Inferior parietal cortex (tissue), 1 donor: Measurements from ENCODE around the gene PRKG1.
A peak's percentile ranks its signal among the peaks of the same experiment; 100 is the strongest.
"Not testable (repeated sequence)": the region's sequence is repeated elsewhere in the genome, so short reads cannot be mapped to it uniquely, and the experiment has no call there.

Experiments
- DNase-seq: peaks from one replicate; pipeline ENCODE4 v3.0.0-alpha.2; 2016; ENCODE audit errors: extremely low spot score

PRKG1 gene

DNA sequence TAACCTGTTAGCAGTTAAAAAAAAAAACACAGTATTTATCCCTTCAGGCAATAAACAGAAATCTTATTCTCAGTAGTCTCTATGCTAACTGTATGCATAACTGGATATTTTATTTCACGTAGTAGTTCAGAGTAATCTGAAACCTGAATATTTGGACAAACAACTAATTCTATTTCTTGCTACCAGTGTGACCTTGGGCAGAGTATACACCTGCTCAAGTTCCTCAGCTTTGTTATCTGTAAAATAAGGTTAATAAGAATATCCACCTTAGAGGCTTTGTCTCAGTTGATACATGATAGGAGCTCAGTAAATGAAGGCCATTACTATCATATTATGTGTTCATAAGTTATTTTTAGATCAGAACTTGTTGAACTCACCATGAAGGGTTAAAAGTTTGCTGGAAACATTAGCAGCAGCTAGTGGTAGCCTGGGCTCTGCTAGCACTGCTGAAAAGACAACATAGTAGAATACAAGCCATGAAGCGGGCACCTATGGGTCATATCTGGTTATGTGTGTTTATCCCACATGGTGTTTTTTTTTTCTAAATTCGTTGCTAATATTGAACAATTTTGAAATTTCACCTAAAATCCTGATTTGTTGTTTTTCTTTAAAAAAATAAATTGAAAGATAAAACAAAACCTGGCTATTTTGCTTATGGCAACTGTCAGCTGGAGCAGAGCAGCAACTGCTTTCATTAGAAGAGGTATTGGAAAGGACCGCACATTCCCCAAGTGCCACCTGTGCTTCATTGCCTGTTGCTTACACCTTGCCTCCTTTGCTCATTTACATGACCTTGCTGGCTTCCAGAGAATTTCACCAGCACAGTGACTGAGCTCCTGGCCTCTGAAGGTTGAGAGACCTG lies 303.0 kb downstream of the PRKG1 start:
- no peak for DNase-seq

DNA sequence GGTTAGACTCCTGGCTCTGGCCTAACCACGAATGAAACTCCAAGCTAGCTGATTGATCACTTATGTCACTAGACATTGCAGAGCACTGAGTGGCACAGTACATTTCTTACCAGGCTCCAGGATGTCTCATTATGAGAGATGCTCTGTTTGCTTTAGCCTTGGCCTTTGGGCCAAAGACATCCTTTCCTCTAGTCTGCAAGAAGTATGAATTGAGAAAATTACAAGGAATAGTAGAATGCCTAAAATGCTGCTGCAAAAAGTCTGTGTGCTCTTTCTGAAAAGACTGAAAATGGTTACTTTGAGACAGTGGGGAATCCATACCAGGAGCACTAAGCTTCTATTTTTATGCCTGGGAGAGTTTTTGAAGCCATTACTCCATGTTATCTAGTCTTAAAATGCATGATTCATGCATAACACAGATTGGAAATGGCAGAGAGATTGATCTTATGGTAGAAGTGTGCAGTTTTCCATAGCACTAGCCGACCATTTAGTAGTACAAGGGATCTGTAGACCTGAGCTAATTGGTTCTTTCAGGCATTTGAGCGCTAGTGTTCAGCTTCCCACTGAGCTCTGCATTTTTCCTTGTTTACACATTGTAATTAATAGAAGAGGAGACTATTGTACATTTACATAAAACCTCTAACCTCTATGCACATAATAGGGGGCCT lies 303.8 kb downstream of the PRKG1 start:
- no peak for DNase-seq

GRCh38 chr10:51382181-51382580 lies 307.9 kb downstream of the PRKG1 start:
- no peak for DNase-seq

DNA sequence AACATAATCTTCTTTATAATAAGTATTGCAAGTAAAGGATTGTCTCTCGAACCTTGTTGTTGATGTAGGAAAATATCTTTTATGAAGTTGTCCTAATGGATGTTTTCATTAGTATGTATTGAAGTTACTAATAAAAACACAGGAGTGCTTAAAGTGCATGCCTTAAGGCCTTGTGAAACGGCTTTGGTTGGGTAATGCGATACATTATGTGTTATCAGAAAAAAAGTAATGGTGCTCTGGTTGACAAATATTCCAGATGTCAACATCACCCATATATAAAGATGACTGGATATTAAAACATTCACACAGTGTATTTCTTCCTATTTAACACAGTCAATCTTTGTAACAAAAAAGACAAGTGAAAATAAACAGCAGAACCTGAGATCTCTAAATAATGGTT lies 310.7 kb downstream of the PRKG1 start:
- DNase-seq: no peak

DNA sequence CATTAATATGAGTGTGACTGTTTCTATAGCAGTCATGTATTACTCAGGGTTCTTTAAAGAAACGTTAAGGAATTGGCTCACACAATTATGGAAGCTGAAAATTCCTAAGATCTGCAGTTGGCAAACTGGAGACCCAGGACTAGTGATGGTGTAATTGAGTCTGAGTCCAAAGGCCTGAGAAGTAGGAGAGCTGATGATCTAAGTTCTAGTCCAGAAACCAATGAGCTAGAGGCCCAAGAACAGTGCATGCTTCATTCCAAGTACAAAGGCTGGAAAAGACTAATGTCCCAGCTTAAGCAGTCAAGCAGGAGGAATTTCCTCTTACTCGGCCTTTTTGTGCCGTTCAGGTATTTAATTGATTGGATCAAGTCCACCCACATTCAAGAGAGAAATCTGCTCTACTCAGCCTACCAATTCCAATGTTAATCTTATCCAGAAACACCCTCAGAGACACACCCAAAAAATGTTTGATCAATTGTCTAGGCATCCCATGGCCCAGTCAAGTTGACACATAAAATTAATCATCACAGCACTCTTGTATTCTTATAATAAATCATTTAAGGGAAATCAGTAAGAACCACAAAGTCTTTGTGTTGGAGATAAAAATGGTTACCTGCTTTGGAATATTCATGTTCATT lies 312.1 kb downstream of the PRKG1 start:
- DNase-seq: no peak

DNA sequence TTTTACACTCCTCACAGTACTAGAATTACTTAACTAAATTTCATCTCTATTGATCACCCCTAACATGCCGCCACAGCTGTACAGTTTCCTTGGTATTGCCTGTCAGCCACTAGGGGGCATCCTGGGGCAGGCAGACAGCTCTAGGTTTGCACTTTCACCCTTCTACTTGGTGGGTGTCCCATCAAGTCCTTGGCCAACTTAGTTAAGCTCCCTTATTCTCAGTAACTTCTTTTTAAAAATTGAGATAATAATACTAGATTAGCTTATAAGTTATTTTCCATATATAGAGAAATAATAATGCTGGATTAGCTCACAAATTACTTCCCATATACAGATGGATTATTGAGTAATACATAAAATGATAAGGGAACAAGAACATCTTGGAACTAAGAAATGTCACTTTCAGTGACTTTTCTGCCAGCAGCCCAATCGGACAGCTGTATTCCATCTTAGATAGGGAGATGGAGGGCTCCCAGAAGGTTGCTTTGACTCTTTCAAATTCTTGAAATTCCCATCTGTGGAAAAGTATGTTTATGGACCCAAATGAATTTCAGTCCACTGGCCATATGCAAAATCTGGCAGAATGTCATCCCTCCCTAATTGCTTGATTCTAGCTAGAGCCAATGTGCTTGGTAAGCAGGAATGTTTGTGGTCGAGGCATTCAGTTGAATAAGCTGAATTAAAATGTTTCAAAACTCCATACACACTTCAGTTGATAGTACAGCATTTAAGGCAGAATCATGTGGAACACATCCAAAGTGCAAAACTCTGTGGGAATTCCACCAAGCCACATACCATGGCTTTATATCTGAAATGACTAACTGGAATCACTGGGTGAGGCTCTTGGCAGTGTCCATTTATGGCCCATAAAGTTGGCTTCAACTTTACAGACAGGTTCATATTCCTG lies 315.4 kb downstream of the PRKG1 start:
- DNase-seq: peak; percentile 39

GRCh38 chr10:51393006-51393405 lies 318.7 kb downstream of the PRKG1 start:
- not testable (repeated sequence) for DNase-seq

- no peak for DNase-seq
These were observed 319.8 kb downstream of the PRKG1 start for GRCh38 chr10:51394039-51394438.

DNA sequence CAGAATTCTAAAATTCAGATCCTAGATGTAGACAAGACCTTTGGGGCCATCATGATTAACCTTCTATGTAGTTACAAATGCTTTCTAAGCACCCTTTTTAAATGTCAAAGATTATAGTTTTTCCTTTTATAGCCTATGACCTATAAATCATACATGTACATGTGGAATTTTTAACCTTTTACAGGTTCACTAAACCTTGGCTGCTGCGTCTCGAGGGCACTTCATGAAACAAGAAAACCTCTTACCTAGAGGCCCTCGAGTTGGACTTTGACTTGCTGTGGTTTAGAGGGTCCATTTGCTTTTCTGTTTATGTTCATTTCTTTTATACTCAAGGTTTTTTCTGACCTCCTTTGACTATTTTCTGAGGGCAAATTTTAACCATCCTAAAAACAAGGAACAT lies 323.0 kb downstream of the PRKG1 start:
- no peak for DNase-seq

DNA sequence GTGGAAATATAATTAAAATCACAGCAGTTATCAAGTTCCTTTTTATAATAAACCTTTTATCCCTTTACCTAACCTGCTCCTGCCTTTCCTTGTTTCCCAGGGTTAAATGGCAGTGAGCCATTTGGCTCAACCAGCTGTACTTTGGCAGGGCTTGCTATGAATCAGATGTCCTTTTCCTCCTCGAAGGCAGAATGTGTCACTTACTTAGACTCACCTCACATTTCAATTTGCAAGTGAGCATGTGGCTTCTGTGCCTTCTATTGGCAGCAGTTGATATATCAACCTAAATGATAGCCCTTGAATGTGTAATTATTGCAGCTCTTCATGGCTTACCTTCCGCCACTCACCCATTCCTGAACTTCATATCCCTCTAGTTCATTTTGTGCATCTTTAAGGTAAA lies 323.4 kb downstream of the PRKG1 start:
- DNase-seq: peak; percentile 20

GRCh38 chr10:51399840-51400239 lies 325.6 kb downstream of the PRKG1 start:
- no peak for DNase-seq

DNA sequence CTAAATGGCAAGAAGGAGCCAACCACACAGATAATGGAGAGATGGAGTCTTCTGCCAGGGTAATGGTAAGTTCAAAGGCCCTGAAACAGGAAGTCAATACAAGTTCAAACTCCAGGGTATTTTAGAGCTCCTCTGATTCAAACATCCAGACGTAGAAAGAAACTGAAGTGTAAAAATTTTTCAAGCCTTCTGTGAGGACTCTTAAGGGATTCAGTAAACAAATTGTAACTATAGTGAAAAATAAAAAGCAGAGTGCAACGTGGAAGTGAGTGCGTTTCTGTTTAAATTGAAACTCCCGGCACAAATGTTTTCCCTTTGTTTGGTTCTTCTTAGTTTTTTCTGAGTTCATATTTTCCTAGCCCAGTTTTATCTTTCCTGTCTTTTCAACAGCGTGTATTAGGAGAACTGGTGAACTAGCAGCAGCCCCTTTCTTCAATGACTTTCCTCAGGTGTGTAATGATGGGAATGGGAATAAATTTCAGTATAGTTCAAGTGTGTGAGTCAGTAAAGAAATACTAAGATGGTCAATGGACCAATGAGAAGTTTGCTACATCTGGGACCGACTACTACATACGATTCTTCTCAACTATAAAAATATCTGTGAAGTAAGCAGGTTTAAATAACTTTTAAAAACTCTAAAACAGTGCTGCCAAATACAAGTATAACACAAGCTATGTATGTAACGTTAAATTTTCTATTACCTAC lies 326.3 kb downstream of the PRKG1 start:
- no peak for DNase-seq

- no peak for DNase-seq
These were observed 329.2 kb downstream of the PRKG1 start for GRCh38 chr10:51403521-51403920.

DNA sequence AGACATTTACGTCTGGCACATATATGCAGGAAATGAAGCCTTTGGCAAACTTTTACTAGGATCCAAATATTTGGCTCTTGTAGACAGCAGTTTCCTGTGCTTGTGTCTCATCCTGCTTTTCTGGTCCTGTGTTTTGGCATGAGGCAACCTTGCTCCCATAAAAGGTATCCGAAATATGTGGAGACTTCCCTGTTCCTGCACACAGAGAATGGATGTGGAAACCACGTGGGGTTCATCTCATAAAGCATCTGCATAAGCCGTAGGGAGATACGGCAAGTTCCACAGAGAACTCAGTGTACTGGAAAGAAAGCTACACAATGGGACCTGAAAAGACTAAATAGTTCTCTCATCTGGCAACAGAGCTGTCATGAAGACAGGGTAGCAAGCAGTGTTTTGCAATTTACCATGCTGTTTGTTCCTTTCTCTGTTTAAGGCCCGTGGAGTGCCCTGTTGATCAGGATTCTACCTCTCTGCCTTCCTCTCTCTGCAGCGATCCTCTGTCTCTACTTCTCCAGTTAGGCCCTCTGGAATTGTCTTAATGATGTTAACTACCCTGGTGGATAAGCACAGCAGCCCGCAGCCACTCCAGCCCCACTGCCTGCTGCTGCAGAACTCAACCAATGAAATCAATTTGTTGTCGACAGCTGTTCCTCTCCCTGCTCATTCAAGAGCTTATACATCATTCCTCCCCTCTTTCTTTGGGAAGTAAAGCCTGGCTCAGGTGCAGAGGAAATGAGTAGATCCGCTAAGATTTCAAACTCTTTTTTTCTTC lies 331.5 kb downstream of the PRKG1 start:
- no peak for DNase-seq

DNA sequence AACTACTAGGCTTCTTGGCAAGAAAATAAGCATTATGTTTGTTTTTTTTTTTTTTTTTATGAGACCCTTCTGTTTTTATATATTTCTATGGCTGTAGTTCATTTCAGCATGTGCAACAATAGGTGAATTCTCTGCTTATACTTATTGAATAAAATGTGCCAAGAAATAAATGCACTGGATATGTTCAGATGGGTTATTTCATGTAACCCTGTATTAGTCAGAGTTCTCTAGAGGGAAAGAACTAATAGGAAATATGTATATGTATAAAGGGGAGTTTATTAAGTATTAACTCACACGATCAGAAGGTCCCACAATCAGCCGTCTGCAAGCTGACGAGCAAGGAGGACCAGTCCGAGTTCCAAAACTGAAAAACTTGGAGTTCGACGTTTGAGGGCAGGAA lies 332.3 kb downstream of the PRKG1 start:
- no peak for DNase-seq

- DNase-seq: no peak
These were observed 342.2 kb downstream of the PRKG1 start for GRCh38 chr10:51416494-51416893.

GRCh38 chr10:51419196-51420093 lies 345.2 kb downstream of the PRKG1 start:
- DNase-seq: no peak

GRCh38 chr10:51421853-51422252 lies 347.6 kb downstream of the PRKG1 start:
- peak; percentile 25 for DNase-seq
